Measurements from ENCODE around the gene AMH.

The AMH gene

GRCh38 chr19:2288818-2289713, 39.9 kb downstream of the AMH start:
- Histone ChIP-seq H3K9ac (ENCODE audit: low read length) (peak overlapping the region; percentile 68), H3K4me2 (ENCODE audit: low read length) (peak overlapping the region; percentile 97), H2AFZ (ENCODE audit: low read depth, low read length) (peak overlapping the region; percentile 31)

GRCh38 chr19:2289714-2290435, 40.8 kb downstream of the AMH start:
- Histone ChIP-seq H3K4me3 (ENCODE audit: low read length) (peak overlapping the region; percentile 77), H3K4me2 (ENCODE audit: low read length) (peak overlapping the region; percentile 97), H2AFZ (ENCODE audit: low read depth, low read length) (peak overlapping the region; percentile 68), H4K20me1 (ENCODE audit: insufficient read depth, low read length) (no peaks in the 10 kb centered on the region), H3K79me2 (ENCODE audit: low read length) (no peaks in the 10 kb centered on the region), H3K9me3 (ENCODE audit: insufficient read depth, low read length) (no peaks in the 10 kb centered on the region), H3K9ac (ENCODE audit: low read length) (peak overlapping the region; percentile 68), H3K36me3 (replicated peaks; ENCODE audit: low read depth, low read length) (no peaks in the 10 kb centered on the region), H3K27me3 (ENCODE audit: low read depth, low read length) (peaks cover 26% of the 10 kb centered on the region), H3K27ac (ENCODE audit: low read length) (peak overlapping the region; percentile 50), H3K4me1 (ENCODE audit: low read length) (peaks cover 22% of the 10 kb centered on the region)
- no peak for TF ChIP-seq CTCF (IDR thresholded peaks at IDR 0.05; ENCODE audit: low read depth, low read length)
- no peak for TF ChIP-seq EZH2phosphoT487 (IDR thresholded peaks at IDR 0.05; ENCODE audit: low read depth)

More at GRCh38 chr19:2288818-2289713, 39.9 kb downstream of the AMH start:
- Histone ChIP-seq H3K27ac (ENCODE audit: low read length) (peak overlapping the region; percentile 50), H4K20me1 (ENCODE audit: insufficient read depth, low read length) (no peaks in the 10 kb centered on the region), H3K36me3 (replicated peaks; ENCODE audit: low read depth, low read length) (no peaks in the 10 kb centered on the region), H3K4me3 (ENCODE audit: low read length) (peak overlapping the region; percentile 77), H3K9me3 (ENCODE audit: insufficient read depth, low read length) (no peaks in the 10 kb centered on the region), H3K27me3 (ENCODE audit: low read depth, low read length) (peaks cover 26% of the 10 kb centered on the region), H3K4me1 (ENCODE audit: low read length) (peaks cover 22% of the 10 kb centered on the region), H3K79me2 (ENCODE audit: low read length) (no peaks in the 10 kb centered on the region)
- TF ChIP-seq CTCF (IDR thresholded peaks at IDR 0.05; ENCODE audit: low read depth, low read length): no peak
- TF ChIP-seq EZH2phosphoT487 (IDR thresholded peaks at IDR 0.05; ENCODE audit: low read depth): no peak

GRCh38 chr19:2290441-2291184, 41.5 kb downstream of the AMH start:
- TF ChIP-seq CTCF (IDR thresholded peaks at IDR 0.05; ENCODE audit: low read depth, low read length) (no peak), EZH2phosphoT487 (IDR thresholded peaks at IDR 0.05; ENCODE audit: low read depth) (no peak)
- Histone ChIP-seq H3K9ac (ENCODE audit: low read length) (no peak overlapping the region), H3K79me2 (ENCODE audit: low read length) (no peaks in the 10 kb centered on the region), H3K36me3 (replicated peaks; ENCODE audit: low read depth, low read length) (no peaks in the 10 kb centered on the region), H3K4me2 (ENCODE audit: low read length) (peak overlapping the region; percentile 97; the same call in 1 of the 2 replicates), H3K4me1 (ENCODE audit: low read length) (peaks cover 22% of the 10 kb centered on the region), H3K27ac (ENCODE audit: low read length) (no peak overlapping the region), H2AFZ (ENCODE audit: low read depth, low read length) (no peak overlapping the region), H3K9me3 (ENCODE audit: insufficient read depth, low read length) (no peaks in the 10 kb centered on the region), H3K27me3 (ENCODE audit: low read depth, low read length) (peaks cover 26% of the 10 kb centered on the region), H4K20me1 (ENCODE audit: insufficient read depth, low read length) (no peaks in the 10 kb centered on the region), H3K4me3 (ENCODE audit: low read length) (0 out of 2 replicates have a peak overlapping the region, but pooled peaks have one; percentile 77)
